HEK293 (cell line): ENCODE results near the gene GLB1L.

Source experiments
- GFI1B ChIP-seq: fragments of 450-650 bp; formaldehyde crosslinking; IDR thresholded peaks from 2 replicates; pipeline ENCODE4 v1.5.1; 2016; ENCODE audit warnings: missing biosample characterization, missing genetic modification characterization
- HOXC10 ChIP-seq: sonication (generic); formaldehyde crosslinking; IDR thresholded peaks from 2 replicates; pipeline ENCODE4 v1.8.1; 2023; ENCODE audit warnings: mild to moderate bottlenecking, missing genetic modification reagents
- PRDM1 ChIP-seq: fragments of 450-650 bp; formaldehyde crosslinking; IDR thresholded peaks from 2 replicates; pipeline ENCODE4; 2016; ENCODE audit warnings: missing biosample characterization, missing genetic modification characterization
- SALL2 ChIP-seq: fragments of 450-650 bp; formaldehyde crosslinking; IDR thresholded peaks from 2 replicates; pipeline ENCODE4 v1.5.0; 2017; ENCODE audit warnings: missing biosample characterization, mild to moderate bottlenecking, missing genetic modification characterization, borderline replicate concordance
- ZBTB21 ChIP-seq: fragments of 450-650 bp; formaldehyde crosslinking; IDR thresholded peaks from 2 replicates; pipeline ENCODE4 v1.5.1; 2017; ENCODE audit warnings: missing biosample characterization, missing genetic modification characterization
- ZFHX2 ChIP-seq: fragments of 450-650 bp; formaldehyde crosslinking; conservative IDR thresholded peaks from 2 replicates; pipeline ENCODE4 v1.5.1; 2016; ENCODE audit warnings: missing biosample characterization, missing genetic modification characterization
- ZNF112 ChIP-seq: fragments of 450-650 bp; formaldehyde crosslinking; IDR thresholded peaks from 2 replicates; pipeline ENCODE4 v1.5.0; 2017; ENCODE audit warnings: missing biosample characterization, missing genetic modification characterization
- ZNF133 ChIP-seq: fragments of 450-650 bp; formaldehyde crosslinking; IDR thresholded peaks from 2 replicates; pipeline ENCODE4 v1.5.1; 2016; ENCODE audit warnings: missing biosample characterization, missing genetic modification characterization
- ZNF146 ChIP-seq: fragments of 450-650 bp; formaldehyde crosslinking; IDR thresholded peaks from 2 replicates; pipeline ENCODE4 v1.5.1; 2016; ENCODE audit warnings: missing biosample characterization, missing genetic modification characterization
- ZNF174 ChIP-seq: fragments of 450-650 bp; formaldehyde crosslinking; IDR thresholded peaks from 2 replicates; pipeline ENCODE4 v1.5.0; 2017; ENCODE audit warnings: missing biosample characterization, mild to moderate bottlenecking, missing genetic modification characterization
- ZNF23 ChIP-seq: fragments of 450-650 bp; formaldehyde crosslinking; IDR thresholded peaks from 2 replicates; pipeline ENCODE4 v1.5.1; 2016; ENCODE audit warnings: missing biosample characterization, missing genetic modification characterization, borderline replicate concordance
- ZNF24 ChIP-seq: fragments of 450-650 bp; formaldehyde crosslinking; IDR thresholded peaks from 2 replicates; pipeline ENCODE4 v1.5.1; 2016; ENCODE audit warnings: missing biosample characterization, missing genetic modification characterization
- ZNF274 ChIP-seq, 2 experiments: fragments of 200-500 bp in 1 of 2; fragments of 450-650 bp in 1 of 2; sonication (Bioruptor generic) in 1 of 2; formaldehyde crosslinking in 1 of 2; IDR thresholded peaks; 2 replicates each; pipeline versions ENCODE4 v1.5.1 to v1.6.1; 2014 to 2016; ENCODE audit warnings: borderline replicate concordance in 1 of 2, inconsistent platforms in 1 of 2, low read length in 1 of 2, missing biosample characterization in 1 of 2, missing genetic modification characterization in 1 of 2
- ZNF292 ChIP-seq: fragments of 450-650 bp; formaldehyde crosslinking; IDR thresholded peaks from 2 replicates; pipeline ENCODE4 v1.5.1; 2016; ENCODE audit warnings: low read depth, missing biosample characterization, missing genetic modification characterization, borderline replicate concordance
- ZNF324 ChIP-seq: fragments of 450-650 bp; formaldehyde crosslinking; IDR thresholded peaks from 2 replicates; pipeline ENCODE4 v1.5.1; 2016; ENCODE audit warnings: missing biosample characterization, missing genetic modification characterization
- ZNF335 ChIP-seq: fragments of 450-650 bp; formaldehyde crosslinking; conservative IDR thresholded peaks from 2 replicates; pipeline ENCODE4 v1.5.1; 2016; ENCODE audit warnings: missing biosample characterization, missing genetic modification characterization
- ZNF354C ChIP-seq: fragments of 450-650 bp; formaldehyde crosslinking; IDR thresholded peaks from 2 replicates; pipeline ENCODE4 v1.5.1; 2016; ENCODE audit warnings: missing biosample characterization, missing genetic modification characterization, low read depth, borderline replicate concordance
- ZNF510 ChIP-seq: fragments of 450-650 bp; formaldehyde crosslinking; IDR thresholded peaks from 2 replicates; pipeline ENCODE4 v1.5.1; 2018; ENCODE audit warnings: mild to moderate bottlenecking, missing genetic modification characterization, missing biosample characterization; ENCODE audit not compliant: insufficient replicate concordance
- ZNF521 ChIP-seq: fragments of 450-650 bp; formaldehyde crosslinking; IDR thresholded peaks from 2 replicates; pipeline ENCODE4 v1.5.1; 2017; ENCODE audit warnings: missing biosample characterization, mild to moderate bottlenecking, missing genetic modification characterization
- ZNF549 ChIP-seq: fragments of 450-650 bp; IDR thresholded peaks from 2 replicates; pipeline ENCODE4 v1.5.1; 2018; ENCODE audit warnings: missing biosample characterization, missing genetic modification characterization, mild to moderate bottlenecking, inconsistent platforms, moderate library complexity
- ZNF610 ChIP-seq: fragments of 450-650 bp; formaldehyde crosslinking; IDR thresholded peaks from 2 replicates; pipeline ENCODE4 v1.5.1; 2016; ENCODE audit warnings: missing biosample characterization, missing genetic modification characterization, borderline replicate concordance
- ZNF707 ChIP-seq: fragments of 450-650 bp; formaldehyde crosslinking; IDR thresholded peaks from 2 replicates; pipeline ENCODE4 v1.5.1; 2016; ENCODE audit warnings: missing biosample characterization, missing genetic modification characterization
- ZNF777 ChIP-seq: fragments of 450-650 bp; formaldehyde crosslinking; IDR thresholded peaks from 2 replicates; pipeline ENCODE4 v1.5.1; 2017; ENCODE audit warnings: missing biosample characterization, missing genetic modification characterization, borderline replicate concordance
- ZNF792 ChIP-seq: fragments of 450-650 bp; formaldehyde crosslinking; IDR thresholded peaks from 2 replicates; pipeline ENCODE4 v1.5.1; 2016; ENCODE audit warnings: missing biosample characterization, missing genetic modification characterization
- ZSCAN30 ChIP-seq: fragments of 450-650 bp; IDR thresholded peaks from 2 replicates; pipeline ENCODE4 v1.5.1; 2018; ENCODE audit warnings: missing biosample characterization, mild to moderate bottlenecking, missing genetic modification characterization, moderate library complexity
- TF ChIP-seq, protein P1 (sequence below): fragments of 450-650 bp; formaldehyde crosslinking; IDR thresholded peaks from 2 replicates; pipeline ENCODE4 v1.5.1; 2016; ENCODE audit warnings: missing biosample characterization, missing genetic modification characterization
- TF ChIP-seq, protein P2 (sequence below): fragments of 450-650 bp; formaldehyde crosslinking; IDR thresholded peaks from 2 replicates; pipeline ENCODE4 v1.5.1; 2017; ENCODE audit warnings: missing biosample characterization, missing genetic modification characterization
- TF ChIP-seq, protein P3 (sequence below): fragments of 450-650 bp; formaldehyde crosslinking; IDR thresholded peaks from 2 replicates; pipeline ENCODE4 v1.5.1; 2017; ENCODE audit warnings: missing biosample characterization, missing genetic modification characterization
- TF ChIP-seq, protein P4 (sequence below): fragments of 450-650 bp; formaldehyde crosslinking; IDR thresholded peaks from 2 replicates; pipeline ENCODE4 v1.5.1; 2016; ENCODE audit warnings: missing biosample characterization, missing genetic modification characterization
- TF ChIP-seq, protein P5 (sequence below): fragments of 450-650 bp; formaldehyde crosslinking; IDR thresholded peaks from 2 replicates; pipeline ENCODE4 v1.5.1; 2016; ENCODE audit warnings: missing biosample characterization, missing genetic modification characterization, borderline replicate concordance

The GLB1L gene

DNA sequence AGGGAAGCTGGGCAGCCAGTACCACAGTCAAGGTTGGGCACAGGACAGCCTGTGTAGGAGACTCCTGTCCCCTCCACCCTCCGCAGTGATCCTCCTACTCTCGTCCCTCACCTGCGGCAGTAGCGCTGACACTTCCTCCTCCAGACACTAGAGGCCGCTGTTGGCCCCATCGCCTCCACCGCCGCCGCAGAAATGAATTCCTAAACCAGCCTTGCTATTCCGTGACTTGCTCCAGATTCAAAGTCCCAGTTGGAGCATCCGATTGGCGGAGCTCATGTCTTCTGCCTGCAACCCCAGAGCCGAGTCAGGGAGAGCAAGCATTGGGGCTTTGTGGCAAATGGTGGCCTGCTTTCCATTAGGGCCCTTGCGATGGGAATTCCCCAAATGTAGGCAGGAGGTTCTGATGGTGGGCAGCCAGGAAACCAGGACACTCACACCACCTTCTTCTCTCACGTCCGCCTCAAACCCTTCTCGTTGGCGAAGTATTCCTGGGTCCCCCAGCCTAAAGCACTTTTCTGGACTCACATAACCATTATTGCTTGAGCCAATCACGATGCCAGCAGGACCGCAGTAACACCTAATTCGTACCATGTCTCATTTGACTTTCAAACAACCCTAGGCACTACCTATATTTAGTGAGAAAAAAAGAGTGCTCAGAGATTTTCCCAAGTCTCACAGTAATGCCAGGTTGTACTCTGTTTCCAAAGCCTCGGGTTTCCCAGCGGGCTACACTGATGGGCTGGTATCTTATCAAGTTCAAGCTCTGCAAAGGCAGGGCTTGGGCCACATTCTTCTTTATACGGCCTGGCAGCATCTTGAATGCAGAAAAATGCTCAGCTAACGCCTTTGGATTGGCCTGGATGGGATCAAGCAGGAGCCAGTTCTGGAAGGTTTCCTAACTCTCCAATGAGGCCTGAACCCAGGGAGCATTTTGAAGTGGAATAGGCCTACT lies 32.7 kb upstream of the GLB1L start (continued):
- TF ChIP-seq, protein P1, sequence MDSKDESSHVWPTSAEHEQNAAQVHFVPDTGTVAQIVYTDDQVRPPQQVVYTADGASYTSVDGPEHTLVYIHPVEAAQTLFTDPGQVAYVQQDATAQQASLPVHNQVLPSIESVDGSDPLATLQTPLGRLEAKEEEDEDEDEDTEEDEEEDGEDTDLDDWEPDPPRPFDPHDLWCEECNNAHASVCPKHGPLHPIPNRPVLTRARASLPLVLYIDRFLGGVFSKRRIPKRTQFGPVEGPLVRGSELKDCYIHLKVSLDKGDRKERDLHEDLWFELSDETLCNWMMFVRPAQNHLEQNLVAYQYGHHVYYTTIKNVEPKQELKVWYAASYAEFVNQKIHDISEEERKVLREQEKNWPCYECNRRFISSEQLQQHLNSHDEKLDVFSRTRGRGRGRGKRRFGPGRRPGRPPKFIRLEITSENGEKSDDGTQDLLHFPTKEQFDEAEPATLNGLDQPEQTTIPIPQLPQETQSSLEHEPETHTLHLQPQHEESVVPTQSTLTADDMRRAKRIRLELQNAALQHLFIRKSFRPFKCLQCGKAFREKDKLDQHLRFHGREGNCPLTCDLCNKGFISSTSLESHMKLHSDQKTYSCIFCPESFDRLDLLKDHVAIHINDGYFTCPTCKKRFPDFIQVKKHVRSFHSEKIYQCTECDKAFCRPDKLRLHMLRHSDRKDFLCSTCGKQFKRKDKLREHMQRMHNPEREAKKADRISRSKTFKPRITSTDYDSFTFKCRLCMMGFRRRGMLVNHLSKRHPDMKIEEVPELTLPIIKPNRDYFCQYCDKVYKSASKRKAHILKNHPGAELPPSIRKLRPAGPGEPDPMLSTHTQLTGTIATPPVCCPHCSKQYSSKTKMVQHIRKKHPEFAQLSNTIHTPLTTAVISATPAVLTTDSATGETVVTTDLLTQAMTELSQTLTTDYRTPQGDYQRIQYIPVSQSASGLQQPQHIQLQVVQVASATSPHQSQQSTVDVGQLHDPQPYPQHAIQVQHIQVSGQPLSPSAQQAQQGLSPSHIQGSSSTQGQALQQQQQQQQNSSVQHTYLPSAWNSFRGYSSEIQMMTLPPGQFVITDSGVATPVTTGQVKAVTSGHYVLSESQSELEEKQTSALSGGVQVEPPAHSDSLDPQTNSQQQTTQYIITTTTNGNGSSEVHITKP = peak; percentile 40
- TF ChIP-seq ZNF23 (tag by site-specific recombination) (no peak), ZNF24 (no peak), SALL2 (no peak), ZNF174 (tag by site-specific recombination) (no peak), ZNF324 (no peak), ZNF274 (IDR thresholded peaks at IDR 0.05; ENCODE audit: low read length) (no peak), ZNF274 (tag by site-specific recombination; IDR thresholded peaks at IDR 0.05; ENCODE audit: borderline replicate concordance) (no peak), ZNF521 (no peak), ZNF292 (tag by site-specific recombination) (no peak), GFI1B (tag by site-specific recombination) (no peak), ZNF510 (tag by site-specific recombination) (no peak), ZNF146 (tag by site-specific recombination) (no peak), ZNF112 (tag by site-specific recombination) (no peak), ZBTB21 (no peak), ZSCAN30 (tag by site-specific recombination) (no peak), ZNF777 (tag by site-specific recombination) (no peak), ZNF549 (no peak), ZNF707 (no peak), ZFHX2 (peak; percentile 63), ZNF133 (tag by site-specific recombination) (no peak), HOXC10 (CRISPR knock-in tag) (no peak), PRDM1 (tag by site-specific recombination) (no peak), ZNF354C (tag by site-specific recombination) (no peak), ZNF610 (tag by site-specific recombination) (no peak), ZNF792 (tag by site-specific recombination) (no peak), ZNF335 (tag by site-specific recombination) (peak; percentile 49)
- TF ChIP-seq, protein P2, sequence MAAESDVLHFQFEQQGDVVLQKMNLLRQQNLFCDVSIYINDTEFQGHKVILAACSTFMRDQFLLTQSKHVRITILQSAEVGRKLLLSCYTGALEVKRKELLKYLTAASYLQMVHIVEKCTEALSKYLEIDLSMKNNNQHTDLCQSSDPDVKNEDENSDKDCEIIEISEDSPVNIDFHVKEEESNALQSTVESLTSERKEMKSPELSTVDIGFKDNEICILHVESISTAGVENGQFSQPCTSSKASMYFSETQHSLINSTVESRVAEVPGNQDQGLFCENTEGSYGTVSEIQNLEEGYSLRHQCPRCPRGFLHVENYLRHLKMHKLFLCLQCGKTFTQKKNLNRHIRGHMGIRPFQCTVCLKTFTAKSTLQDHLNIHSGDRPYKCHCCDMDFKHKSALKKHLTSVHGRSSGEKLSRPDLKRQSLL = no peak
- TF ChIP-seq, protein P3, sequence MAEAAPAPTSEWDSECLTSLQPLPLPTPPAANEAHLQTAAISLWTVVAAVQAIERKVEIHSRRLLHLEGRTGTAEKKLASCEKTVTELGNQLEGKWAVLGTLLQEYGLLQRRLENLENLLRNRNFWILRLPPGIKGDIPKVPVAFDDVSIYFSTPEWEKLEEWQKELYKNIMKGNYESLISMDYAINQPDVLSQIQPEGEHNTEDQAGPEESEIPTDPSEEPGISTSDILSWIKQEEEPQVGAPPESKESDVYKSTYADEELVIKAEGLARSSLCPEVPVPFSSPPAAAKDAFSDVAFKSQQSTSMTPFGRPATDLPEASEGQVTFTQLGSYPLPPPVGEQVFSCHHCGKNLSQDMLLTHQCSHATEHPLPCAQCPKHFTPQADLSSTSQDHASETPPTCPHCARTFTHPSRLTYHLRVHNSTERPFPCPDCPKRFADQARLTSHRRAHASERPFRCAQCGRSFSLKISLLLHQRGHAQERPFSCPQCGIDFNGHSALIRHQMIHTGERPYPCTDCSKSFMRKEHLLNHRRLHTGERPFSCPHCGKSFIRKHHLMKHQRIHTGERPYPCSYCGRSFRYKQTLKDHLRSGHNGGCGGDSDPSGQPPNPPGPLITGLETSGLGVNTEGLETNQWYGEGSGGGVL = no peak
- TF ChIP-seq, protein P4, sequence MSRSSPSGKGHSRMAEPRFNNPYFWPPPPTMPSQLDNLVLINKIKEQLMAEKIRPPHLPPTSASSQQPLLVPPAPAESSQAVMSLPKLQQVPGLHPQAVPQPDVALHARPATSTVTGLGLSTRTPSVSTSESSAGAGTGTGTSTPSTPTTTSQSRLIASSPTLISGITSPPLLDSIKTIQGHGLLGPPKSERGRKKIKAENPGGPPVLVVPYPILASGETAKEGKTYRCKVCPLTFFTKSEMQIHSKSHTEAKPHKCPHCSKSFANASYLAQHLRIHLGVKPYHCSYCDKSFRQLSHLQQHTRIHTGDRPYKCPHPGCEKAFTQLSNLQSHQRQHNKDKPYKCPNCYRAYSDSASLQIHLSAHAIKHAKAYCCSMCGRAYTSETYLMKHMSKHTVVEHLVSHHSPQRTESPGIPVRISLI (tag by site-specific recombination) = no peak
- TF ChIP-seq, protein P5, sequence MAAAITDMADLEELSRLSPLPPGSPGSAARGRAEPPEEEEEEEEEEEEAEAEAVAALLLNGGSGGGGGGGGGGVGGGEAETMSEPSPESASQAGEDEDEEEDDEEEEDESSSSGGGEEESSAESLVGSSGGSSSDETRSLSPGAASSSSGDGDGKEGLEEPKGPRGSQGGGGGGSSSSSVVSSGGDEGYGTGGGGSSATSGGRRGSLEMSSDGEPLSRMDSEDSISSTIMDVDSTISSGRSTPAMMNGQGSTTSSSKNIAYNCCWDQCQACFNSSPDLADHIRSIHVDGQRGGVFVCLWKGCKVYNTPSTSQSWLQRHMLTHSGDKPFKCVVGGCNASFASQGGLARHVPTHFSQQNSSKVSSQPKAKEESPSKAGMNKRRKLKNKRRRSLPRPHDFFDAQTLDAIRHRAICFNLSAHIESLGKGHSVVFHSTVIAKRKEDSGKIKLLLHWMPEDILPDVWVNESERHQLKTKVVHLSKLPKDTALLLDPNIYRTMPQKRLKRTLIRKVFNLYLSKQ (tag by site-specific recombination) = no peak
